SH-SY5Y (cell line): Measurements from ENCODE around the gene PTGDR.

ENCODE experiments used
- GATA2 ChIP-seq: IDR thresholded peaks from 2 replicates; pipeline ENCODE4 v1.6.1; 2011; ENCODE audit warnings: mild to moderate bottlenecking, low read depth, low read length
- GATA3 ChIP-seq: IDR thresholded peaks from 2 replicates; pipeline ENCODE4 v1.6.1; 2011; ENCODE audit warnings: low read depth, mild to moderate bottlenecking, low read length, moderate library complexity

DNA sequence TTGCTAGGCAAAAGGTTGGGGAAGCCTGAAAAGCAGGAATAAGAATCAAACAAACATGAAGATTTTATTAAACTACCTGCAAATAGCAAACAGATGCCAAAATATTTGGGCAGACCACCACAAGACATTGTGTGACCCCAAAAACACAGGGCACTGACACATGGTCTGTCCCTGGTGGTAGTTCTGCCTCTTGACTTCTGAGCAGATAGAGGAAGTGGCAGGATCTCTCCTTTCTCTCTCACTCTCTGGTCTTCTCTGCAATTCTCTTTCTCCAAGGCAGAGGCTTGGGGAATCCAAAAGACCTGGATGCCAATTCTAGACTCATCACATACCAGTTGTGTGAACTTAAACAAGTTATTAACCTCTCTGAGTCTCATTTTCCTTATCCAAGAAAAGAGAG is 4.3 kb upstream of the PTGDR start:
- TF ChIP-seq GATA2 = no peak
- TF ChIP-seq GATA3 = no peak
